ENCODE data around the gene IGSF21. TPM values are rescaled to one million over a fixed set of nuclear protein-coding genes. Genes with fewer than 3 reads are reported as not detected.

IGSF21 gene
- total and polyA plus RNA-seq, 3 experiments from 2014 or later: not detected

GRCh38 chr1:18175530-18176377 lies 68.2 kb downstream of the IGSF21 start:
- Histone ChIP-seq H3K9me3 (ENCODE audit: low read length) (no peaks in the 10 kb centered on the region), H3K4me1 (ENCODE audit: insufficient read depth, low read length) (no peaks in the 10 kb centered on the region), H3K4me3 (ENCODE audit: low read length) (no peak overlapping the region), H3K27me3 (ENCODE audit: insufficient read depth, low read length, poor library complexity, severe bottlenecking) (no peaks in the 10 kb centered on the region), H3K36me3 (ENCODE audit: insufficient read depth, low read length) (no peaks in the 10 kb centered on the region), H3K27ac (ENCODE audit: low read depth, low read length) (no peak overlapping the region)
- H3K4me1 Mint-ChIP-seq: peaks cover 0 to 4% (median 0%) of the 10 kb centered on the region in 3 donors
- H3K27me3 Mint-ChIP-seq: peaks cover 4 to 37% of the 10 kb centered on the region in 2 donors
- no peak overlapping the region for H3K27ac Mint-ChIP-seq
- CTCF ChIA-PET: no interaction called here
- H3K36me3 Mint-ChIP-seq: no peaks in the 10 kb centered on the region
- no peak overlapping the region for H3K4me3 Mint-ChIP-seq
- POLR2A ChIA-PET: no interaction called here
- no peak for DNase-seq
- no peaks in the 10 kb centered on the region for H3K9me3 Mint-ChIP-seq

- Histone ChIP-seq H3K36me3 (ENCODE audit: insufficient read depth, low read length) (no peaks in the 10 kb centered on the region), H3K4me3 (ENCODE audit: low read length) (no peak overlapping the region), H3K27me3 (ENCODE audit: insufficient read depth, low read length, poor library complexity, severe bottlenecking) (no peaks in the 10 kb centered on the region), H3K9me3 (ENCODE audit: low read length) (no peaks in the 10 kb centered on the region), H3K4me1 (ENCODE audit: insufficient read depth, low read length) (no peaks in the 10 kb centered on the region), H3K27ac (ENCODE audit: low read depth, low read length) (no peak overlapping the region)
- no peaks in the 10 kb centered on the region for H3K36me3 Mint-ChIP-seq
- ChIA-PET CTCF (no interaction called here), POLR2A (no interaction called here)
- no peak for DNase-seq
- H3K4me3 Mint-ChIP-seq: no peak overlapping the region
- no peak overlapping the region for H3K27ac Mint-ChIP-seq
- peaks cover 4 to 40% of the 10 kb centered on the region in 2 donors for H3K27me3 Mint-ChIP-seq
- H3K9me3 Mint-ChIP-seq: no peaks in the 10 kb centered on the region
- H3K4me1 Mint-ChIP-seq: peaks cover 0 to 4% (median 0%) of the 10 kb centered on the region in 3 donors
These were observed 69.0 kb downstream of the IGSF21 start for GRCh38 chr1:18176619-18177018.

GRCh38 chr1:18178111-18178510 lies 70.5 kb downstream of the IGSF21 start:
- H3K36me3 Mint-ChIP-seq: no peaks in the 10 kb centered on the region
- H3K27ac Mint-ChIP-seq: no peak overlapping the region
- CTCF ChIA-PET: no interaction called here

GRCh38 chr1:18179009-18179408 lies 71.4 kb downstream of the IGSF21 start:
- H3K4me1 ChIP-seq (ENCODE audit: insufficient read depth, low read length): no peaks in the 10 kb centered on the region
- no peak overlapping the region for H3K4me3 ChIP-seq (ENCODE audit: low read length)
- Mint-ChIP-seq H3K27me3 (peaks cover 5 to 40% of the 10 kb centered on the region in 2 donors), H3K9me3 (no peaks in the 10 kb centered on the region), H3K4me1 (peaks cover 0 to 4% (median 0%) of the 10 kb centered on the region in 3 donors), H3K4me3 (no peak overlapping the region), H3K27ac (no peak overlapping the region), H3K36me3 (no peaks in the 10 kb centered on the region)
- H3K9me3 ChIP-seq (ENCODE audit: low read length): no peaks in the 10 kb centered on the region
- ChIA-PET CTCF (no interaction called here), POLR2A (no interaction called here)
- H3K36me3 ChIP-seq (ENCODE audit: insufficient read depth, low read length): no peaks in the 10 kb centered on the region
- H3K27ac ChIP-seq (ENCODE audit: low read depth, low read length): no peak overlapping the region
- DNase-seq: no peak
- no peaks in the 10 kb centered on the region for H3K27me3 ChIP-seq (ENCODE audit: insufficient read depth, low read length, poor library complexity, severe bottlenecking)

More at GRCh38 chr1:18178111-18178510, 70.5 kb downstream of the IGSF21 start:
- H3K27me3 Mint-ChIP-seq: peaks cover 5 to 40% of the 10 kb centered on the region in 2 donors
- peaks cover 0 to 4% (median 0%) of the 10 kb centered on the region in 3 donors for H3K4me1 Mint-ChIP-seq
- H3K4me3 Mint-ChIP-seq: no peak overlapping the region
- no peak overlapping the region for H3K4me3 ChIP-seq (ENCODE audit: low read length)
- H3K4me1 ChIP-seq (ENCODE audit: insufficient read depth, low read length): no peaks in the 10 kb centered on the region
- H3K27ac ChIP-seq (ENCODE audit: low read depth, low read length): no peak overlapping the region
- H3K36me3 ChIP-seq (ENCODE audit: insufficient read depth, low read length): no peaks in the 10 kb centered on the region
- no peak for DNase-seq
- H3K27me3 ChIP-seq (ENCODE audit: insufficient read depth, low read length, poor library complexity, severe bottlenecking): no peaks in the 10 kb centered on the region
- H3K9me3 Mint-ChIP-seq: no peaks in the 10 kb centered on the region
- no peaks in the 10 kb centered on the region for H3K9me3 ChIP-seq (ENCODE audit: low read length)
- POLR2A ChIA-PET: no interaction called here

- peaks cover 4 to 38% of the 10 kb centered on the region in 2 donors for H3K27me3 Mint-ChIP-seq
- no peaks in the 10 kb centered on the region for H3K9me3 Mint-ChIP-seq
- H3K36me3 Mint-ChIP-seq: no peaks in the 10 kb centered on the region
- CTCF ChIA-PET: no interaction called here
- H3K36me3 ChIP-seq (ENCODE audit: insufficient read depth, low read length): no peaks in the 10 kb centered on the region
- no peak overlapping the region for H3K4me3 Mint-ChIP-seq
- H3K9me3 ChIP-seq (ENCODE audit: low read length): no peaks in the 10 kb centered on the region
- no peak overlapping the region for H3K27ac ChIP-seq (ENCODE audit: low read depth, low read length)
- POLR2A ChIA-PET: no interaction called here
- no peaks in the 10 kb centered on the region for H3K4me1 ChIP-seq (ENCODE audit: insufficient read depth, low read length)
- no peaks in the 10 kb centered on the region for H3K27me3 ChIP-seq (ENCODE audit: insufficient read depth, low read length, poor library complexity, severe bottlenecking)
- DNase-seq: no peak
- peaks cover 0 to 4% (median 0%) of the 10 kb centered on the region in 3 donors for H3K4me1 Mint-ChIP-seq
- no peak overlapping the region for H3K27ac Mint-ChIP-seq
- H3K4me3 ChIP-seq (ENCODE audit: low read length): no peak overlapping the region
These were observed 75.0 kb downstream of the IGSF21 start for GRCh38 chr1:18182398-18183160.

- H3K36me3 ChIP-seq (ENCODE audit: insufficient read depth, low read length): no peaks in the 10 kb centered on the region
- Mint-ChIP-seq H3K4me1 (no peaks in the 10 kb centered on the region), H3K36me3 (no peaks in the 10 kb centered on the region), H3K4me3 (no peak overlapping the region), H3K9me3 (no peaks in the 10 kb centered on the region), H3K27me3 (peaks cover 3 to 28% of the 10 kb centered on the region in 2 donors), H3K27ac (no peak overlapping the region)
- H3K27me3 ChIP-seq (ENCODE audit: insufficient read depth, low read length, poor library complexity, severe bottlenecking): no peaks in the 10 kb centered on the region
- H3K4me1 ChIP-seq (ENCODE audit: insufficient read depth, low read length): no peaks in the 10 kb centered on the region
- POLR2A ChIA-PET: no interaction called here
- CTCF ChIA-PET: no interaction called here
- no peak overlapping the region for H3K4me3 ChIP-seq (ENCODE audit: low read length)
- no peak for DNase-seq
- no peak overlapping the region for H3K27ac ChIP-seq (ENCODE audit: low read depth, low read length)
- no peaks in the 10 kb centered on the region for H3K9me3 ChIP-seq (ENCODE audit: low read length)
These were observed 75.9 kb downstream of the IGSF21 start for GRCh38 chr1:18183533-18183932.

GRCh38 chr1:18187054-18187453 lies 79.5 kb downstream of the IGSF21 start:
- no peak overlapping the region for H3K27ac ChIP-seq (ENCODE audit: low read depth, low read length)
- Mint-ChIP-seq H3K4me3 (no peak overlapping the region), H3K27me3 (peaks cover 13 to 17% of the 10 kb centered on the region in 2 donors), H3K9me3 (no peaks in the 10 kb centered on the region), H3K36me3 (no peaks in the 10 kb centered on the region), H3K27ac (no peak overlapping the region), H3K4me1 (no peaks in the 10 kb centered on the region)
- CTCF ChIA-PET: no interaction called here
- no peaks in the 10 kb centered on the region for H3K27me3 ChIP-seq (ENCODE audit: insufficient read depth, low read length, poor library complexity, severe bottlenecking)
- no peak for DNase-seq
- no peaks in the 10 kb centered on the region for H3K9me3 ChIP-seq (ENCODE audit: low read length)
- H3K4me3 ChIP-seq (ENCODE audit: low read length): no peak overlapping the region
- POLR2A ChIA-PET: no interaction called here
- no peaks in the 10 kb centered on the region for H3K4me1 ChIP-seq (ENCODE audit: insufficient read depth, low read length)
- no peaks in the 10 kb centered on the region for H3K36me3 ChIP-seq (ENCODE audit: insufficient read depth, low read length)

- no peaks in the 10 kb centered on the region for H3K9me3 ChIP-seq (ENCODE audit: low read length)
- H3K4me3 ChIP-seq (ENCODE audit: low read length): no peak overlapping the region
- no peaks in the 10 kb centered on the region for H3K36me3 ChIP-seq (ENCODE audit: insufficient read depth, low read length)
- Mint-ChIP-seq H3K4me1 (no peaks in the 10 kb centered on the region), H3K9me3 (no peaks in the 10 kb centered on the region), H3K27ac (no peak overlapping the region), H3K27me3 (peaks cover 12 to 24% of the 10 kb centered on the region in 2 donors), H3K4me3 (no peak overlapping the region), H3K36me3 (no peaks in the 10 kb centered on the region)
- H3K27me3 ChIP-seq (ENCODE audit: insufficient read depth, low read length, poor library complexity, severe bottlenecking): no peaks in the 10 kb centered on the region
- H3K4me1 ChIP-seq (ENCODE audit: insufficient read depth, low read length): no peaks in the 10 kb centered on the region
- ChIA-PET CTCF (no interaction called here), POLR2A (no interaction called here)
- no peak overlapping the region for H3K27ac ChIP-seq (ENCODE audit: low read depth, low read length)
- DNase-seq: no peak
These were observed 81.4 kb downstream of the IGSF21 start for GRCh38 chr1:18188820-18189517.

Measured in CD8-positive, alpha-beta memory T cell (primary cell).